ENCODE measurements around the gene DSCAM.

- TF ChIP-seq EZH2 (IDR thresholded peaks at IDR 0.05; ENCODE audit: insufficient read depth, poor library complexity, severe bottlenecking) (no peak), EZH2phosphoT487 (IDR thresholded peaks at IDR 0.05; ENCODE audit: insufficient read depth, low read depth) (no peak)
These were observed 339.0 kb downstream of the DSCAM start for GRCh38 chr21:40507978-40508377.
